Parathyroid adenoma (tissue), 2 donors: ENCODE results near the gene ROBO1.

Experiments used
- H2AFZ ChIP-seq: fragments of 300-600 bp; sonication (generic); one replicate; pipeline ENCODE4 v1.7.0; 2017; ENCODE audit warnings: antibody characterized with exemption, mild to moderate bottlenecking
- H3K27ac ChIP-seq: fragments of 300-600 bp; sonication (generic); one replicate; pipeline ENCODE4 v1.7.0; 2017
- H3K27me3 ChIP-seq: fragments of 300-600 bp; sonication (generic); one replicate; pipeline ENCODE4 v1.7.0; 2017; ENCODE audit warnings: low read length; ENCODE audit not compliant: control insufficient read depth, insufficient read depth
- H3K36me3 ChIP-seq: fragments of 300-600 bp; sonication (generic); one replicate; pipeline ENCODE4 v1.7.0; 2017; ENCODE audit warnings: low read length; ENCODE audit not compliant: control insufficient read depth, insufficient read depth
- H3K4me1 ChIP-seq: fragments of 300-600 bp; sonication (generic); one replicate; pipeline ENCODE4 v1.7.0; 2017; ENCODE audit warnings: control low read depth
- H3K4me2 ChIP-seq: fragments of 300-600 bp; sonication (generic); one replicate; pipeline ENCODE4 v1.7.0; 2017; ENCODE audit warnings: low read length
- H3K4me3 ChIP-seq: fragments of 300-600 bp; sonication (generic); one replicate; pipeline ENCODE4 v1.7.0; 2017; ENCODE audit warnings: low read depth, low read length
- H3K79me2 ChIP-seq: fragments of 300-600 bp; sonication (generic); one replicate; pipeline ENCODE4 v1.7.0; 2017; ENCODE audit warnings: control low read depth
- H3K9ac ChIP-seq: fragments of 300-600 bp; sonication (generic); one replicate; pipeline ENCODE4 v1.7.0; 2017; ENCODE audit warnings: mild to moderate bottlenecking
- H3K9me3 ChIP-seq: fragments of 300-600 bp; sonication (generic); one replicate; pipeline ENCODE4 v1.7.0; 2017; ENCODE audit warnings: low read length; ENCODE audit not compliant: control insufficient read depth
- TF ChIP-seq, protein P1 (sequence below): fragments of 300-600 bp; sonication (generic); IDR thresholded peaks from one replicate; pipeline ENCODE4 v1.7.0; 2017; ENCODE audit warnings: antibody characterized with exemption, mild to moderate bottlenecking
- donor health status: primary hyperparathyroidism.

ROBO1 gene

DNA sequence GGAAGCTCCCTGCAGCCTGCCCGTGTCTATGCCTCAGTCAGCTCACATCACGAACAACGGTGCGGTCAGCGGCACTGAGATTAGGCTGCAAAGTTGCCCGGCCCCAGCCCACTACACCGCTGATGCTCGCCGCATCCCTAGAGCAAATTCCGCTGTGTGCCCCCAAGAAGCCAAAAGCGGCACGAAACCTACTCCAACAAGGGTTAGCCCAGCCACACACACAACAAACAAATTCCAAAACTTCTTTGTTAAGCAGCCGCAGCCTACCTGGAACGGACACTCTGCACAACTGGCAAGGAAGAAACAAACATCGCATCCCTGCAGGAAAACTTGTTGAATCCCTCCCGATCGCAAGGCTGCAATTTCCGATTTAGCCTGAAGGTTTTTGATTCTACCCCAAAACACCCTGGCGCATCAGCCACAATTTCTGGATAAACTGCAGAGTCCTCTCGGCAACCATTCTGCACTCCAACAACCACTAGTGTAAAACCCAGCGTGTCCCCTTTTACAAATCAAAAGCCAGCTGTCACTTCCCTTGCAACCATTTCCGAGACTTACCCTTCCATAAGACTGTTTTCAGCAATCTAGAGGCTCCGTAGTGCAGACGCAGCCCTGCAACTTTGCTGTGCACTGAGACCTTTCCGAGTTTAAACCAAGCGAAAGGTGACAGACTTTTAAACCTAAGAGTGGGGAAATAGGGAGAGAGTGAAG lies 449 bp downstream of the ROBO1 start:
- Histone ChIP-seq H3K4me1 (no peaks in the 10 kb centered on the region), H3K27me3 (no peaks in the 10 kb centered on the region), H3K4me2 (peak overlapping the region; percentile 42), H3K79me2 (no peaks in the 10 kb centered on the region), H2AFZ (no peak overlapping the region), H3K9ac (no peak overlapping the region), H3K4me3 (peak overlapping the region; percentile 22), H3K9me3 (no peaks in the 10 kb centered on the region), H3K27ac (no peak overlapping the region), H3K36me3 (no peaks in the 10 kb centered on the region)
- TF ChIP-seq, protein P1, sequence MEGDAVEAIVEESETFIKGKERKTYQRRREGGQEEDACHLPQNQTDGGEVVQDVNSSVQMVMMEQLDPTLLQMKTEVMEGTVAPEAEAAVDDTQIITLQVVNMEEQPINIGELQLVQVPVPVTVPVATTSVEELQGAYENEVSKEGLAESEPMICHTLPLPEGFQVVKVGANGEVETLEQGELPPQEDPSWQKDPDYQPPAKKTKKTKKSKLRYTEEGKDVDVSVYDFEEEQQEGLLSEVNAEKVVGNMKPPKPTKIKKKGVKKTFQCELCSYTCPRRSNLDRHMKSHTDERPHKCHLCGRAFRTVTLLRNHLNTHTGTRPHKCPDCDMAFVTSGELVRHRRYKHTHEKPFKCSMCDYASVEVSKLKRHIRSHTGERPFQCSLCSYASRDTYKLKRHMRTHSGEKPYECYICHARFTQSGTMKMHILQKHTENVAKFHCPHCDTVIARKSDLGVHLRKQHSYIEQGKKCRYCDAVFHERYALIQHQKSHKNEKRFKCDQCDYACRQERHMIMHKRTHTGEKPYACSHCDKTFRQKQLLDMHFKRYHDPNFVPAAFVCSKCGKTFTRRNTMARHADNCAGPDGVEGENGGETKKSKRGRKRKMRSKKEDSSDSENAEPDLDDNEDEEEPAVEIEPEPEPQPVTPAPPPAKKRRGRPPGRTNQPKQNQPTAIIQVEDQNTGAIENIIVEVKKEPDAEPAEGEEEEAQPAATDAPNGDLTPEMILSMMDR, result no peak

DNA sequence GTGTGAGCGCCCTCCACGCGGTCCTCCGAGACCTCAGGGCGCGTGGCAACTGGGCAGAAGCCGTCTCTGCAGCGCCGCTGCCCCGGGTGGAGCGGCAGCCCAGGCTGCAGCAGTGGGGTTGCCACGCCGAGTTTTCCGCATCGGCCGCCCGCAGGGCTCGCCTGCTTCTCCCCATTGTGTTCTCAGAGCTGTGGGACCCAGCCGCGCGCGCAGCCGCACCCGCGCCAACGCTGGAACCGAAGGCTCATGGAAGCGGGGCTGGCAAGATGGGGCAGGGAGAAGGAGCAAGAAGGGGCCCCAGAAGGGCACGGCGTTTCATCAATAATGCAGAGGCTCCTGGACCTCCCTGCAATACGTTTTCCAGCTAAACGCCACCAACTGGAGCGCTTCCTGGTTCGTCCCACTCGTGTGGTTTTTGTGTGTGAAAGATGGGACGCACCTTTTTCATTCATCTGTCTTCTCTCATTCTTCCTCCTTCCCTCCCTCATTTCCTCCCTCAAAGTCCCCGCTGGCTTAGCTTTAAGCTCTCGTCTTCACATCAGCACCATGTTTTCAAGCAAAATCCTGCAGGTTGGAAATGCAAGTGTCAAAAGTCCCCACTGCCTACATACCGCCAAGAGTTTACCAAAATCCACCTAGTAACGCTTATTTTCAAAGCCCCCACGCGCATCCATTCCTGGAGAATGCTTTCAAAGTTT lies 1.2 kb downstream of the ROBO1 start:
- Histone ChIP-seq H3K4me2 (no peak overlapping the region), H3K36me3 (no peaks in the 10 kb centered on the region), H3K9ac (no peak overlapping the region), H3K79me2 (no peaks in the 10 kb centered on the region), H2AFZ (no peak overlapping the region), H3K4me3 (no peak overlapping the region), H3K9me3 (no peaks in the 10 kb centered on the region), H3K27me3 (no peaks in the 10 kb centered on the region), H3K4me1 (no peaks in the 10 kb centered on the region), H3K27ac (no peak overlapping the region)
- TF ChIP-seq, protein P1, result no peak

DNA sequence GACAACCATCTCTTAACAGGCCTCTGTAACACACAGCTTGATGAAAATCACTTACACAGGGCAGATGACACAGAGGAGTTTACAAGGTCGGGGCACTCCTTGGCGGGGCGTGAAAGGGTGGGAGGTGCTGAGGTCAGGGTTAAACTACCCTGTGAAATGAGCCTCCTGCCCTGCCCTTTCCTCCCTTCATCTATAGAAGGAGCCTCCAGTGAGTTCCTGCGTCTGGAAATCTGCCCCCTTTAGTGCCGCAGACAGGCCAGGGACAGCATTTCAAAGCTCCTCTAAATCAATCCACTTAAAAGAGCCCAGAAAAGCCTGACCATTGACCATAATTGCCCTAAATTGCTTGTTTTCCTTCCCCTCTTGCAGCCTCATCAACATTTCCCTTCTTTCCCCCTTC lies 1.9 kb downstream of the ROBO1 start:
- H3K9me3 ChIP-seq, result no peaks in the 10 kb centered on the region
- H2AFZ ChIP-seq, result no peak overlapping the region
- no peak overlapping the region for H3K27ac ChIP-seq

DNA sequence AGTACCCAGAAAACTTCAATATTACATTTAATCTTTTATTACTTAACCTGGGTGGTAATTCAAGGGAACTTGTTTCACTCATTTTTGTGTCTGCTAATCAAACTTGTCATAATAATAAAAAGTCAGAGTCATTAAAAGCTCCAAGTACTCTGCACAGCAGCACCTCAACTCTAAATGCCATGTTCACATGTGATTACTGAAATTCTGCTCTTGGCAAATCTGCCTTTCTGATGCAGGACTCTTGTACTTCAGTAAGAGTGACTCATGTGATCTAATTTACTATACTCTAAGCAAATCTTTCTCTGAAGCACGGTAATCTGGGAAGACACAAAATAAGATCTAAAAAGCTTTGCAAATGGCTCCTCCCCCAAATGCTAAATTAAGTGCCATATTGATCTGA lies 6.4 kb downstream of the ROBO1 start:
- Histone ChIP-seq H3K27ac (no peak overlapping the region), H2AFZ (no peak overlapping the region), H3K79me2 (no peaks in the 10 kb centered on the region), H3K27me3 (no peaks in the 10 kb centered on the region), H3K9me3 (no peaks in the 10 kb centered on the region), H3K4me3 (no peak overlapping the region), H3K4me2 (no peak overlapping the region), H3K36me3 (no peaks in the 10 kb centered on the region), H3K9ac (no peak overlapping the region), H3K4me1 (no peaks in the 10 kb centered on the region)
- TF ChIP-seq, protein P1, result no peak

More for the DNA sequence above, 1.9 kb downstream of the ROBO1 start:
- H3K27me3 ChIP-seq, result no peaks in the 10 kb centered on the region
- no peak overlapping the region for H3K4me3 ChIP-seq
- no peak overlapping the region for H3K4me2 ChIP-seq
- TF ChIP-seq, protein P1, result no peak
- H3K4me1 ChIP-seq, result no peaks in the 10 kb centered on the region
- no peaks in the 10 kb centered on the region for H3K79me2 ChIP-seq
- no peaks in the 10 kb centered on the region for H3K36me3 ChIP-seq
- no peak overlapping the region for H3K9ac ChIP-seq

DNA sequence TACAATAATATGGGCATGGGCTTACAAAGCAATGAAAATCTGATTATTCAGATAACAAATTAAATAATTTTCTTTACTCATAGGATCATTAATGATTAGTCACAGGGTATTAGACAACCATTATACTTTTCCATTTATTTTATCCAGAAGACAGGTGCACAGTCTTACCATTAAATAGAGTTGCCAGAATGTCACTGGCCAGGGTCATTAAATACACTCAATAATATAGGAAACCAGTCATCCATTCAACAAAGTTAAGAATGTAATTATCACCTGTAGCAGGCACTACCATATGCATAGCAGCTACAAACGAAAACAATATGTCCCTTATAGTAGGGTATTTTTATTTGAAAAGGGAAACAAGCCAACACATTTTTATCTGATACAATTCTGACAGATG lies 16.1 kb downstream of the ROBO1 start:
- H3K9ac ChIP-seq, result no peak overlapping the region
- H3K9me3 ChIP-seq, result no peaks in the 10 kb centered on the region
- H3K36me3 ChIP-seq, result no peaks in the 10 kb centered on the region
- no peaks in the 10 kb centered on the region for H3K4me1 ChIP-seq
- H3K4me3 ChIP-seq, result no peak overlapping the region
- H3K27ac ChIP-seq, result no peak overlapping the region
- TF ChIP-seq, protein P1, result no peak
- no peak overlapping the region for H2AFZ ChIP-seq
- H3K4me2 ChIP-seq, result no peak overlapping the region
- no peaks in the 10 kb centered on the region for H3K27me3 ChIP-seq
- no peaks in the 10 kb centered on the region for H3K79me2 ChIP-seq
